H9 (cell line): ENCODE measurements around the gene FAF1. TPM values are rescaled to one million over a fixed set of nuclear protein-coding genes. Genes with fewer than 3 reads are reported as not detected.

Experiments
- DNase-seq: peaks from one replicate; pipeline ENCODE4 v3.0.0-alpha.2; 2017
- H2AFZ ChIP-seq: one replicate; pipeline ENCODE4 v1.6.1; 2013; ENCODE audit warnings: mild to moderate bottlenecking, low read length, control low read depth, moderate library complexity
- H2AK5ac ChIP-seq: 2 replicates; pipeline ENCODE4 v1.6.1; 2013; ENCODE audit warnings: low read length, control low read depth, mixed read lengths; ENCODE audit not compliant: insufficient read length
- H2BK120ac ChIP-seq: one replicate; pipeline ENCODE4 v1.6.1; 2013; ENCODE audit warnings: low read depth, mild to moderate bottlenecking, low read length, control low read depth, inconsistent platforms; ENCODE audit not compliant: poor library complexity, severe bottlenecking
- H2BK12ac ChIP-seq: 2 replicates; pipeline ENCODE4 v1.6.1; 2013; ENCODE audit warnings: low read length, control low read depth, mixed read lengths, low read depth; ENCODE audit not compliant: insufficient read length
- H2BK15ac ChIP-seq: 2 replicates; pipeline ENCODE4 v1.6.1; 2013; ENCODE audit warnings: low read depth, low read length, control low read depth
- H2BK20ac ChIP-seq: one replicate; pipeline ENCODE4 v1.6.1; 2013; ENCODE audit warnings: low read depth, mild to moderate bottlenecking, low read length, control low read depth, inconsistent platforms; ENCODE audit not compliant: poor library complexity, severe bottlenecking
- H2BK5ac ChIP-seq: 2 replicates; pipeline ENCODE4 v1.6.1; 2013; ENCODE audit warnings: low read length, control low read depth, mixed read lengths; ENCODE audit not compliant: insufficient read length
- H3K14ac ChIP-seq: 2 replicates; pipeline ENCODE4 v1.6.1; 2013; ENCODE audit warnings: low read length, control low read depth; ENCODE audit not compliant: insufficient read depth
- H3K18ac ChIP-seq: 2 replicates; pipeline ENCODE4 v1.6.1; 2013; ENCODE audit warnings: low read depth, mild to moderate bottlenecking, mixed read lengths, low read length, control low read depth; ENCODE audit not compliant: insufficient read length
- H3K23ac ChIP-seq: 2 replicates; pipeline ENCODE4 v1.6.1; 2013; ENCODE audit warnings: low read length, control low read depth, mixed read lengths, low read depth; ENCODE audit not compliant: insufficient read length
- H3K23me2 ChIP-seq: 2 replicates; pipeline ENCODE4 v1.6.1; 2013; ENCODE audit warnings: low read depth, mild to moderate bottlenecking, mixed read lengths, low read length, control low read depth; ENCODE audit not compliant: insufficient read length, poor library complexity, severe bottlenecking
- H3K27ac ChIP-seq: 2 replicates; pipeline ENCODE4 v1.5.1; 2013; ENCODE audit warnings: low read length, control low read depth, mixed read lengths, low read depth; ENCODE audit not compliant: insufficient read length
- H3K27me3 ChIP-seq: 2 replicates; pipeline ENCODE4 v1.6.1; 2013; ENCODE audit warnings: low read length, control low read depth, inconsistent platforms; ENCODE audit not compliant: insufficient read depth
- H3K4ac ChIP-seq: 2 replicates; pipeline ENCODE4 v1.6.1; 2013; ENCODE audit warnings: low read depth, mild to moderate bottlenecking, control low read depth, inconsistent platforms, low read length, moderate library complexity
- H3K4me1 ChIP-seq: 2 replicates; pipeline ENCODE4 v1.6.1; 2013; ENCODE audit warnings: low read length, control low read depth, inconsistent platforms; ENCODE audit not compliant: insufficient read depth
- H3K4me2 ChIP-seq: 2 replicates; pipeline ENCODE4 v1.6.1; 2013; ENCODE audit warnings: low read length, control low read depth, mixed read lengths; ENCODE audit not compliant: insufficient read length, insufficient read depth
- H3K56ac ChIP-seq: 2 replicates; pipeline ENCODE4 v1.6.1; 2013; ENCODE audit warnings: low read depth, mild to moderate bottlenecking, mixed read lengths, low read length, control low read depth; ENCODE audit not compliant: insufficient read length
- H3K79me1 ChIP-seq: 2 replicates; pipeline ENCODE4 v1.6.1; 2013; ENCODE audit warnings: low read depth, mild to moderate bottlenecking, moderate library complexity, low read length, control low read depth, inconsistent platforms; ENCODE audit not compliant: insufficient read depth, poor library complexity, severe bottlenecking
- H3K79me2 ChIP-seq: 2 replicates; pipeline ENCODE4 v1.6.1; 2013; ENCODE audit warnings: low read length, control low read depth, inconsistent platforms; ENCODE audit not compliant: insufficient read depth
- H3K9ac ChIP-seq: 2 replicates; pipeline ENCODE4 v1.6.1; 2013; ENCODE audit warnings: low read length, control low read depth, mixed read lengths; ENCODE audit not compliant: insufficient read length; ENCODE audit errors: extremely low read depth
- H3K9me3 ChIP-seq: one replicate; pipeline ENCODE4 v1.6.1; 2013; ENCODE audit warnings: low read depth, low read length, inconsistent platforms; ENCODE audit not compliant: control insufficient read depth
- H3T11ph ChIP-seq: one replicate; pipeline ENCODE4 v1.6.1; 2013; ENCODE audit warnings: mild to moderate bottlenecking, low read length, control low read depth, inconsistent platforms
- H4K20me1 ChIP-seq: one replicate; pipeline ENCODE4 v1.6.1; 2013; ENCODE audit not compliant: control insufficient read depth, insufficient read length, insufficient read depth
- H4K5ac ChIP-seq: 2 replicates; pipeline ENCODE4 v1.6.1; 2013; ENCODE audit warnings: low read depth, mild to moderate bottlenecking, mixed read lengths, low read length, control low read depth; ENCODE audit not compliant: insufficient read length
- H4K8ac ChIP-seq: replicated peaks from 2 replicates; pipeline ENCODE4 v1.6.1; 2013; ENCODE audit warnings: low read length, control low read depth, mixed read lengths, low read depth; ENCODE audit not compliant: insufficient read length
- H4K91ac ChIP-seq: 2 replicates; pipeline ENCODE4 v1.6.1; 2013; ENCODE audit warnings: low read depth, mild to moderate bottlenecking, moderate library complexity, mixed read lengths, low read length, control low read depth; ENCODE audit not compliant: insufficient read length
- H3K27ac Mint-ChIP-seq, 3 experiments: 2 replicates in 2 of 3; 3 replicates in 1 of 3; pipeline ENCODE4 v1.8.0; 2020 to 2021; ENCODE audit warnings: mixed read lengths in 3 of 3, mild to moderate bottlenecking in 1 of 3, moderate library complexity in 1 of 3
- H3K27me3 Mint-ChIP-seq: 2 replicates; pipeline ENCODE4 v1.8.0; 2021; ENCODE audit warnings: low read depth, mild to moderate bottlenecking, moderate library complexity, mixed read lengths
- H3K36me3 Mint-ChIP-seq, 3 experiments: 2 replicates in 2 of 3; 3 replicates in 1 of 3; pipeline ENCODE4 v1.8.0; 2020 to 2021; ENCODE audit warnings: low read depth in 3 of 3, mixed read lengths in 3 of 3; ENCODE audit not compliant: insufficient read depth in 1 of 3
- H3K4me1 Mint-ChIP-seq, 2 experiments: 2 replicates each; pipeline ENCODE4 v1.8.0; 2020; ENCODE audit warnings: mixed read lengths in 2 of 2
- H3K4me3 Mint-ChIP-seq, 2 experiments: 2 replicates in 1 of 2; 3 replicates in 1 of 2; pipeline ENCODE4 v1.8.0; 2020 to 2021; ENCODE audit warnings: mild to moderate bottlenecking in 2 of 2, mixed read lengths in 2 of 2, moderate library complexity in 1 of 2
- H3K9me3 Mint-ChIP-seq, 2 experiments: 2 replicates in 1 of 2; 3 replicates in 1 of 2; pipeline ENCODE4 v1.8.0; 2020; ENCODE audit warnings: mild to moderate bottlenecking in 2 of 2, mixed read lengths in 2 of 2, moderate library complexity in 1 of 2
- CTCF ChIP-seq: fragments of 200-600 bp; sonication (generic); conservative IDR thresholded peaks from 3 replicates; pipeline ENCODE4 v1.8.0; 2021; ENCODE audit warnings: antibody characterized with exemption, mild to moderate bottlenecking
- WGBS: extraction: QIAGEN DNeasy Blood & Tissue Kit; methylation state at CpG from one replicate; pipeline ENCODE4 v1.1.7; 2013; ENCODE audit warnings: missing lambda C conversion rate, low lambda C conversion rate, mixed read lengths; ENCODE audit not compliant: insufficient read length; ENCODE audit errors: extremely low coverage; 5-methylcytosine and 5-hydroxymethylcytosine counted together
- total RNA-seq: library from RNA; stranded (reverse); gene quantifications from 2 replicates; pipeline ENCODE4 v1.2.1, GENCODE V29; 2021

The FAF1 gene
- total RNA-seq, 1 experiment from 2014 or later, result 60.8 TPM

- Histone ChIP-seq H2BK20ac (no peak overlapping the region), H2AK5ac (no peak overlapping the region), H4K8ac (no peak overlapping the region), H3K9ac (no peak overlapping the region), H3T11ph (no peak overlapping the region), H2BK15ac (no peak overlapping the region), H3K23me2 (no peaks in the 10 kb centered on the region), H3K79me1 (no peaks in the 10 kb centered on the region), H3K4me1 (no peaks in the 10 kb centered on the region), H3K56ac (no peak overlapping the region), H3K14ac (no peak overlapping the region), H3K9me3 (no peaks in the 10 kb centered on the region), H3K4me2 (no peak overlapping the region), H2AFZ (no peak overlapping the region), H4K91ac (no peak overlapping the region), H4K20me1 (no peaks in the 10 kb centered on the region), H2BK5ac (no peak overlapping the region), H3K27ac (no peak overlapping the region), H3K79me2 (no peaks in the 10 kb centered on the region), H3K23ac (no peak overlapping the region), H2BK12ac (no peak overlapping the region), H2BK120ac (no peak overlapping the region), H3K18ac (no peak overlapping the region), H3K4ac (no peak overlapping the region), H3K27me3 (no peaks in the 10 kb centered on the region), H4K5ac (no peak overlapping the region)
- Mint-ChIP-seq H3K27ac (no peak overlapping the region), H3K9me3 (no peaks in the 10 kb centered on the region), H3K27me3 (no peaks in the 10 kb centered on the region), H3K4me1 (no peaks in the 10 kb centered on the region), H3K36me3 (peaks cover 0 to 4% (median 0%) of the 10 kb centered on the region in 3 experiments; a peak in 2 of 7 replicates), H3K4me3 (no peak overlapping the region)
- no CpG with 5 or more reads among the region's 4 CpGs for WGBS
- no peak for DNase-seq
- no peak for TF ChIP-seq CTCF
Measured at GRCh38 chr1:50780797-50781196, 179.3 kb downstream of the FAF1 start.
